MCF 10A (cell line): ENCODE measurements around the gene VWA5B1. TPM values are rescaled to one million over a fixed set of nuclear protein-coding genes. Genes with fewer than 3 reads are reported as not detected.
A peak's percentile ranks its signal among the peaks of the same experiment; 100 is the strongest.

ENCODE experiments used
- BruUV-seq: library from RNA; stranded (reverse); fragments of 400-500 nt; replicated peaks from 2 replicates; lab custom pipeline; 2021; lab: Mats Ljungman, UMichigan
- CTCF ChIA-PET: fragments of 300-600 bp; sonication (Branson Sonifier 250); formaldehyde crosslinking; extraction: SDS; loops from one replicate; lab custom pipeline; 2021; ENCODE audit warnings: antibody characterized with exemption, inconsistent platforms; lab: Yijun Ruan, JAX
- POLR2A ChIA-PET: fragments of 300-600, 350-650 bp; sonication (Branson Sonifier 250); formaldehyde crosslinking; extraction: SDS; loops from one replicate; lab custom pipeline; 2020; ENCODE audit warnings: antibody characterized with exemption, inconsistent platforms; lab: Yijun Ruan, JAX
- DNase-seq: peaks from one replicate; pipeline ENCODE4 v3.0.0-alpha.2; 2018; ENCODE audit not compliant: unreplicated experiment
- H3K27ac Mint-ChIP-seq: one replicate; pipeline ENCODE4 v1.8.0; 2022; ENCODE audit warnings: mild to moderate bottlenecking, low read depth, mixed read lengths; ENCODE audit not compliant: unreplicated experiment
- H3K27me3 Mint-ChIP-seq: one replicate; pipeline ENCODE4 v1.8.0; 2022; ENCODE audit warnings: mixed read lengths; ENCODE audit not compliant: insufficient read depth, unreplicated experiment
- H3K36me3 Mint-ChIP-seq: one replicate; pipeline ENCODE4 v1.8.0; 2022; ENCODE audit warnings: mild to moderate bottlenecking, moderate library complexity, mixed read lengths; ENCODE audit not compliant: insufficient read depth, unreplicated experiment
- H3K4me1 Mint-ChIP-seq: one replicate; pipeline ENCODE4 v1.8.0; 2022; ENCODE audit warnings: mixed read lengths; ENCODE audit not compliant: insufficient read depth, unreplicated experiment
- H3K4me3 Mint-ChIP-seq: one replicate; pipeline ENCODE4 v1.8.0; 2022; ENCODE audit warnings: mild to moderate bottlenecking, moderate library complexity, mixed read lengths; ENCODE audit not compliant: unreplicated experiment
- H3K9me3 Mint-ChIP-seq: one replicate; pipeline ENCODE4 v1.8.0; 2022; ENCODE audit warnings: mixed read lengths; ENCODE audit not compliant: unreplicated experiment
- CTCF ChIP-seq: fragments of 200-600 bp; IDR thresholded peaks from one replicate; pipeline ENCODE4 v1.8.0; 2022; ENCODE audit warnings: antibody characterized with exemption, mild to moderate bottlenecking; ENCODE audit not compliant: unreplicated experiment
- intact Hi-C: fragments of 100-400 bp; cut with micrococcal nuclease; formaldehyde crosslinking; loops from 2 replicates; pipeline ENCODE4 v1.14.1; 2022
- total RNA-seq: library from RNA; stranded (reverse); gene quantifications from 2 replicates; pipeline ENCODE4 v1.2.3, GENCODE V29; 2022

The VWA5B1 gene
- total RNA-seq, 1 experiment from 2014 or later: not detected

- DNase-seq: no peak
- peaks cover 13% of the 10 kb centered on the region for H3K4me1 Mint-ChIP-seq
- H3K4me3 Mint-ChIP-seq: no peak overlapping the region
- H3K9me3 Mint-ChIP-seq: no peaks in the 10 kb centered on the region
- POLR2A ChIA-PET: interaction anchor here (0.6 kb wide), 1 partner anchor 63 kb away, joined by 3 read pairs; no protein-coding TSS in a partner anchor
- no peak for TF ChIP-seq CTCF
- H3K27me3 Mint-ChIP-seq: peaks cover 13% of the 10 kb centered on the region
- intact Hi-C loops: no loop called here
- CTCF ChIA-PET: no interaction called here
- no peaks in the 10 kb centered on the region for H3K36me3 Mint-ChIP-seq
- no peak overlapping the region for H3K27ac Mint-ChIP-seq
- BruUV-seq: no TSS peak
Observed at GRCh38 chr1:20357796-20358195, 67.1 kb downstream of the VWA5B1 start.

GRCh38 chr1:20358761-20359263 lies 68.1 kb downstream of the VWA5B1 start:
- POLR2A ChIA-PET: no interaction called here

GRCh38 chr1:20359451-20360330 lies 69.0 kb downstream of the VWA5B1 start:
- POLR2A ChIA-PET: no interaction called here
- Mint-ChIP-seq H3K36me3 (no peaks in the 10 kb centered on the region), H3K4me3 (no peak overlapping the region), H3K9me3 (no peaks in the 10 kb centered on the region), H3K27me3 (peaks cover 13% of the 10 kb centered on the region), H3K4me1 (peaks cover 13% of the 10 kb centered on the region), H3K27ac (no peak overlapping the region)
- intact Hi-C loops: loop anchor here (5.0 kb wide), 1 partner anchor 147 kb away; no protein-coding TSS in a partner anchor
- no peak for TF ChIP-seq CTCF
- DNase-seq: no peak
- no TSS peak for BruUV-seq
- CTCF ChIA-PET: interaction anchor here (1.3 kb wide), 1 partner anchor 134 kb away, joined by 3 read pairs; no protein-coding TSS in a partner anchor

More at GRCh38 chr1:20358761-20359263, 68.1 kb downstream of the VWA5B1 start:
- CTCF ChIA-PET: interaction anchor here (1.3 kb wide), 1 partner anchor 135 kb away, joined by 3 read pairs; no protein-coding TSS in a partner anchor
- H3K27me3 Mint-ChIP-seq: peaks cover 13% of the 10 kb centered on the region
- H3K27ac Mint-ChIP-seq: no peak overlapping the region
- no peak overlapping the region for H3K4me3 Mint-ChIP-seq
- no TSS peak for BruUV-seq
- intact Hi-C loops: no loop called here
- H3K4me1 Mint-ChIP-seq: peaks cover 13% of the 10 kb centered on the region
- TF ChIP-seq CTCF: no peak
- peak; percentile 45 for DNase-seq
- no peaks in the 10 kb centered on the region for H3K36me3 Mint-ChIP-seq
- H3K9me3 Mint-ChIP-seq: no peaks in the 10 kb centered on the region

GRCh38 chr1:20361401-20361800 lies 70.7 kb downstream of the VWA5B1 start:
- no peak for DNase-seq
- Mint-ChIP-seq H3K4me3 (no peak overlapping the region), H3K27ac (no peak overlapping the region), H3K9me3 (no peaks in the 10 kb centered on the region), H3K4me1 (peaks cover 13% of the 10 kb centered on the region), H3K36me3 (no peaks in the 10 kb centered on the region), H3K27me3 (peaks cover 16% of the 10 kb centered on the region)
- POLR2A ChIA-PET: no interaction called here
- no peak for TF ChIP-seq CTCF
- CTCF ChIA-PET: interaction anchor here (0.6 to 1.7 kb wide), 10 partner anchors 9 to 966 kb away, joined by 3 to 8 read pairs (median 4); no protein-coding TSS in a partner anchor
- intact Hi-C loops: loop anchor here (5.0 kb wide), 1 partner anchor 149 kb away; no protein-coding TSS in a partner anchor
- BruUV-seq: no TSS peak
